Ammon's horn (tissue), 1 donor: ENCODE results near the gene HVCN1.

Source experiments
- DNase-seq: peaks from one replicate; pipeline ENCODE4 v3.0.0-alpha.2; 2016; ENCODE audit warnings: low spot score

HVCN1 gene

DNA sequence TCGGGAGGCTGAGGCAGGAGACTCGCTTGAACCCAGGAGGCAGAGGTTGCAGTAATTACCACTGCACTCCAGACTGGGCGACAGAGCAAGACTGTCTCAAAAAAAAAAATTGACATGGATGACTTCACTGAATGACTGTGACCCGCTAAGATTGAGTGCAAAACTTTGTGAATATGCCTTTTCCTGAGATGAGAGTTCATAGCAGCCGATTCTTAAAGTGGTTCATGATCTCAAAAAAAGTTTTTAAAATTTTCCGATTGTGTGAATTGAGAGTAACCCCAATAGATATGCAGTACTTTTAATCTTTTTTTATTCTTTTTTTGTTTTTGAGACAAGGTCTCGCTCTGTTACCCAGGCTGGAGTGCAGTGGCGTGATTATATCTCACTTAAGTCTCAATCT is 73.7 kb downstream of the HVCN1 start:
- DNase-seq, result no peak

DNA sequence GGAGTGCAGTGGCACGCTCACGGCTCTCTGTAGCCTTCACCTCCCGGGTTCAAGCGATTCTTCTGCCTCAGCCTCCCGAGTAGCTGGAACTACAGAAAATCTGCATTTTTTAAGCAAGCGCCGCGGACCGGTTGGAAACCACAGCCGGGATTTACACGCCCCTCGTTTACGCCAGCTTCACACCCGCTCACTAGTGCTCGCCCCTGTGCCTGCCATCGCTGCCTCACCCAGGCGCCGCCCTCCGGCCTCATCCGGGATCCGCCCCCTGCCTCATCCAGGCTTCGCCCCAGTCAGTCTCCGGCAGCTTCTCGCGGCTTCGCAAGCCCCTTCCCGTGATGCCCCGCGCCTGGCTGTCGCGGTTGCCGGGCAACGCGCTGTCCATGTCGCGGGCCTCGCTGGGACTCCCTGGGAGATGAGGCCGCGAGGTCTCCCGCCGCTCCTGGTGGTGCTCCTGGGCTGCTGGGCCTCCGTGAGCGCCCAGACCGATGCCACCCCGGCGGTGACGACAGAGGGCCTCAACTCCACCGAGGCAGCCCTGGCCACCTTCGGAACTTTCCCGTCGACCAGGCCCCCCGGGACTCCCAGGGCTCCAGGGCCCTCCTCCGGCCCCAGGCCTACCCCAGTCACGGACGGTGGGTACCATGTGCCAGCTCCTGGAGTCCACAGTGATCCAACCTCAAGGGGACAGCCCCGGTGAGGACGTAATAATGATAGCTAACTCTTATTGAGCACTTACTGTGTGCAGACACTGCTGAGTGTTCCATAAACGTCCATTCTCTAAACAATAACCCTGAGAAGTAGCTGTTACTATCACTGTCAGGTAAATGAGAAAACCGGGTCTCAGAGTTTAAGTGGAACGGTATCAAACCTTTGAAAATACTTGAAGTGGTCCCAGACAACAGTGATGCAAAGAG is 74.9 kb downstream of the HVCN1 start, which contains the start of gene TCTN1:
Gene TCTN1, plus strand, starts transcription at position 359 of the 914 bp plus-strand sequence. Its CDS starts 54 bp downstream, at position 413.
- DNase-seq, result peak; percentile 96

- DNase-seq, result no peak
Measured at GRCh38 chr12:110613071-110613770, 75.7 kb downstream of the HVCN1 start.

DNA sequence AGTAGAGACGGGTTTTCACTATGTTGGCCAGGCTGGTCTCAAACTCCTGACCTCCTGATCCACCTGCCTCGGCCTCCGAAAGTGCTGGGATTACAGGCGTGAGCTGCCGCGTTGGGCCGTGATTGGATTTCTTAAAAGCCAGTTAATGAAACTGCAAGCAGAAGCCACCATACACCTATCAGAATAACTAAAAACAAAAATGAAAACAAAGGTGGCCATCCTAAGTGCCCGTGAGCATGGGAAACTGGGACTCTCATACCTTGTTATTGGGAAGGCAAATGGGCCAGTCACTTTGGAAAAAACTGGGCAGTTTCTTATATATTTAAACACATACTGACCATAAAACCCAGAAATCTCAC is 82.7 kb downstream of the HVCN1 start:
- DNase-seq, result no peak

DNA sequence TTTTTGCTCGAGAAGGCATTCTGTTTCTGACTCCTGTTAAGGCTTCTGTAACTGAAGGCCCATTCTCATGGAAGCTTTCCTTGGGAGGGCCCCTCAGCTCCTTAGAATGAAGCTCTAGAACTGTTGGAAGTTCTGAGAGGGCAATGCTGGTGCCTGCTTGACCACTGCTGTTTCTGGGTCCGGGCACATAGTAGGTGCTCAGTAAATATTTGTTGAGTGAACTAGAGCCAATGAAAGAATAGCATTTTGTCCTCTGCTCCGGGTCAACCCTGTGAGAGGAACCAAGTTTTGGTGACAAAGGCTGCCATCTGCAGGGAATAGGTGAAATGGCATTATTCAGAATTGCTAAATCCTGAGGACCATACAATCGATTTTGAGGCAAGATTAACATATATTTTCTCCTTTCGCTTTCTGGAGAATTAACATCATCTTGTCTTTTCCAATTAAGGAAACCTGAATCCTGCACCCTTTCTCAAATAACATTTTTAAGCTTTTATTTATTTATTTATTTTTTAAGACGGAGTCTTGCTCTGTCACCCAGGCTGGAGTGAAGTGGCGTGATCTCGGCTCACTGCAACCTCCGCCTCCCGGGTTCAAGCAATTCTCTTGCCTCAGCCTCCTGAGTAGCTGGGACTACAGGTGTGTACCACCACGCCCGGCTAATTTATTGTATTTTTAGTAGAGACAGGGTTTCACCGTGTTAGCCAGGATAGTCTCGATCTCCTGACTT is 86.7 kb downstream of the HVCN1 start:
- peak; percentile 66 for DNase-seq

- peak; percentile 51 for DNase-seq
Measured at GRCh38 chr12:110600254-110600653, 88.7 kb downstream of the HVCN1 start.

- no peak for DNase-seq
Measured at GRCh38 chr12:110599334-110599733, 89.6 kb downstream of the HVCN1 start.
